ENCODE data around the gene CELF3. TPM values are rescaled to one million over a fixed set of nuclear protein-coding genes. Genes with fewer than 3 reads are reported as not detected.

The CELF3 gene
- total RNA-seq, 1 donor, result not detected

DNA sequence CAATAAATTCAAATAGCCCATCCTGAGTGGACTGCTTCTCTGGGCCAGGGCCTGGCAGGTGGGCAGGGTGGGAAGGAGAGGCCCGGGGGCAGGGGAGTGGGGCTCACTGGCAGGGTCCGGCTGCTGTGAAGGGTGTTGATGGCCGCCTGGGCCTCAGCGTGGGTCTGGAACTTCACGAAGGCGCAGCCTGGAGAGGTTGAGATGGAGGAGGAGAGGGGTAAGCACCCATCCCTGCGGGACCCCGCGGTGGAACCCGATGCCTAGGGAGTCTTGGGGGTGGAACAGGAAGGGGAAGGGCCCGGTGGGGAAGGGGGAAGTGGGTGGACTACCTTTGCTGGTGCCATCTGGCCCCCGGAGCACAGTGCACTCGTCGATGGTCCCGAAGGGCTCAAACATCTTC is 7.7 kb downstream of the CELF3 start:
- TF ChIP-seq, protein P1, sequence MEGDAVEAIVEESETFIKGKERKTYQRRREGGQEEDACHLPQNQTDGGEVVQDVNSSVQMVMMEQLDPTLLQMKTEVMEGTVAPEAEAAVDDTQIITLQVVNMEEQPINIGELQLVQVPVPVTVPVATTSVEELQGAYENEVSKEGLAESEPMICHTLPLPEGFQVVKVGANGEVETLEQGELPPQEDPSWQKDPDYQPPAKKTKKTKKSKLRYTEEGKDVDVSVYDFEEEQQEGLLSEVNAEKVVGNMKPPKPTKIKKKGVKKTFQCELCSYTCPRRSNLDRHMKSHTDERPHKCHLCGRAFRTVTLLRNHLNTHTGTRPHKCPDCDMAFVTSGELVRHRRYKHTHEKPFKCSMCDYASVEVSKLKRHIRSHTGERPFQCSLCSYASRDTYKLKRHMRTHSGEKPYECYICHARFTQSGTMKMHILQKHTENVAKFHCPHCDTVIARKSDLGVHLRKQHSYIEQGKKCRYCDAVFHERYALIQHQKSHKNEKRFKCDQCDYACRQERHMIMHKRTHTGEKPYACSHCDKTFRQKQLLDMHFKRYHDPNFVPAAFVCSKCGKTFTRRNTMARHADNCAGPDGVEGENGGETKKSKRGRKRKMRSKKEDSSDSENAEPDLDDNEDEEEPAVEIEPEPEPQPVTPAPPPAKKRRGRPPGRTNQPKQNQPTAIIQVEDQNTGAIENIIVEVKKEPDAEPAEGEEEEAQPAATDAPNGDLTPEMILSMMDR (IDR thresholded peaks at IDR 0.05; ENCODE audit: insufficient read depth, low read length), result no peak
- DNase-seq (ENCODE audit: low read depth), result no peak

DNA sequence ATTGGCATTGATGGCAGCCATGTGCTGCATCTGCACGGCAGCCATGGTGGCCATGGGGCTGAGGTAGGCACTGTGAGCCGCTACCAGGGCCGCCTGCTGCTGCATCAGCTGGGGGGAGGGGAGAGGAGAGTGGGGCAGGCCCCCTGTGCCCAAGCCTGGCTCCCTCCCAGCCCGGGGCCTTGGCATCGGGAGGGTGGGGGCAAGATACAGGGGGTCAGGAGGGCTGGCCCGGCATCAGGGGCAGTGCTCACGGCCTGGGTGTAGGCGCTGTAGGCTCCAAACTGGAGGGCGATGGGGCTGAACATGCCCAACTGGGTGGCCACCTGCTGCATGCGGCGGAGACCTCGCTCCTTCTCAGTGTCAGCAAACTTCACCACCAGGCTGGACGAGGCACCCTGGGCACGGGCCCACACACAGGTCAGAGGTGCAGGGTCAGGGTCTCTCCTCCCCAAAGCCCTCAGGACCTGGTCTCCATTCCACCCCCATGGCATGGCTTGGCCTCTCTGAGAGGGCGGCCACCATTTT is 9.0 kb downstream of the CELF3 start:
- no peak for DNase-seq (ENCODE audit: low read depth)
- H3K4me3 ChIP-seq (ENCODE audit: low read depth, low read length), result no peak overlapping the region
- TF ChIP-seq, protein P1 (IDR thresholded peaks at IDR 0.05; ENCODE audit: insufficient read depth, low read length), result no peak

More for the DNA sequence above, 7.7 kb downstream of the CELF3 start:
- H3K4me3 ChIP-seq (ENCODE audit: low read depth, low read length), result no peak overlapping the region

DNA sequence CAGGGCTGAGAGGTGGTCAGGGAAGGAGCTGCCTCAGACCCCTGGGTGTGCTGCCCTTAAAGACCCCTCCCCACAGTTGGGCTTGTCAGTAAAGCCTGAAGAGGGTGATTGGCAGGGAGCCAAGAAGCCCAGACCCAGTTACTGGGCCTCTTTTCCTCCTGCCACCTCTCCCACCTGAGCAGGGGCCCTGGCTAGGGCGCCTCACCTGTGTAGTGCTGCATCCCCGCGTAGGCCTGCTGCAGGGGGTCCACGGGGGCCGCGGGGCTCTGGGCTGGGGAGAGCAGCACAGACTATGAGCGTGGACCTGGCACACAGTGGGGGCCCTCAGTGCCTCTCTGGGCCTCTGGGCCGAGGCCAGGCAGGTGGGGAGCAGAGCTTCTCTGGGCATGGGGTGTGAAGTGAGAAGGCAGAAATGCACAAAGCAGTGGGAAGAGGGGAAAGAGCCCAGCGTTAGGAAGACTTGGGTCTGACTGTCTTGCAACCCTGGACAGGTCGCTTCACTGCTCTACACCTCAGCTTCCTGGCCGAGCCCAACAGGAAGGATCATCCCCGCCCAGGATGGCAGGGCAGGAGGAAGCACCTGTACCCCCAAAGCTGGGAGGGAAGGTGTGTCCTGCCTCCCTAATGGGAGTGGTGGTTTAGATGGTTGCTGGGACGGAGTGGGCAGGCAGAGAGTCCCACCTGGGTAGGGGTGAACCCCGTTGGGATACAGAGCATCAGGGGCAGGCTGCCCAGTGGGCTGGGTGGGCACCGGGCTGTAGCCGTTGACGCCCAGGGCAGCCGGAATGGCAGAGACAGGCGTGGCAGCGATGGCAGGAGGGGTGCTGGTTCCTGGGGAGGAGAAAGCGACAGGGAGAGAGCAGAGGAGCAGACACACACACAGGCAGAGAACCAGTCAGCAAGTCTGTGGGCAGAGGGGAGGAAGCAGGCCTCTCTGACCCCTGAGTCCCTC is 9.9 kb downstream of the CELF3 start:
- H3K4me3 ChIP-seq (ENCODE audit: low read depth, low read length), result no peak overlapping the region
- no peak for DNase-seq (ENCODE audit: low read depth)

DNA sequence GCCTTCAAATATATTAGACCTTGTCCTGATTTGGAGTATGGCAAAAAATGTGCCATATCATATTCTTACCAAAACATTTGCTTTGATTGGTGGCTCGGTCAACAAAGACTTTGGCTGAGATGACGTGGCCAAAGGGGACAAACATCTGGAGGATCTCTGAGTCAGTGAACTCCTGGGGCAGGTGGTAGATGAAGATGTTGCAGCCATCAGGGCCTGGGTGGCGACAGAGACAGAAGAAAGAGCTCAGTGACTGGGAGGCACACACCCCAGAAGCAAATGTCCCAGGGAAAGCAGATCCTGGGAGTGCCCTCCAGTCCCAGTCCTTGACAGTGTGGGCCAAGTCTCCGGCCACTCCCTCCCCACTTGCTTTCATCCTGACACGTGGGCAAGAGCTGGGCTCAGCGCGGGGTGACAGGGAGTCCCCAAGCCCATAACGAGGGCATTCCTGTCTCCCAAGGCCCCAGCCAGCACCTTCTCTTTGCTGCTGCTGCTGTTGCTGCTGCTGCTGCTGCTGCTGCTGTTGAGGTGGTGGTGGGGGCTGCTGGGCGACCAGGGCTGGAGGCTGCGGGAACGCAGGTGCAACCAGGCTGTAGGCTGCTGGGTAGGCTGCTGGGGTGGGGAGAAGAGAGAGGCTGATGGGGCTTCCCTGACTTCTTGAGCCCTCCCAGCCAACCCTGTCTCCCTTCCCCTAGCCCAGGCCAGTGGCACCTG is 10.7 kb downstream of the CELF3 start:
- TF ChIP-seq, protein P1 (IDR thresholded peaks at IDR 0.05; ENCODE audit: insufficient read depth, low read length), result no peak
- no peak overlapping the region for H3K4me3 ChIP-seq (ENCODE audit: low read depth, low read length)
- DNase-seq (ENCODE audit: low read depth), result no peak

More for the DNA sequence above, 9.9 kb downstream of the CELF3 start:
- TF ChIP-seq, protein P1 (IDR thresholded peaks at IDR 0.05; ENCODE audit: insufficient read depth, low read length), result no peak

DNA sequence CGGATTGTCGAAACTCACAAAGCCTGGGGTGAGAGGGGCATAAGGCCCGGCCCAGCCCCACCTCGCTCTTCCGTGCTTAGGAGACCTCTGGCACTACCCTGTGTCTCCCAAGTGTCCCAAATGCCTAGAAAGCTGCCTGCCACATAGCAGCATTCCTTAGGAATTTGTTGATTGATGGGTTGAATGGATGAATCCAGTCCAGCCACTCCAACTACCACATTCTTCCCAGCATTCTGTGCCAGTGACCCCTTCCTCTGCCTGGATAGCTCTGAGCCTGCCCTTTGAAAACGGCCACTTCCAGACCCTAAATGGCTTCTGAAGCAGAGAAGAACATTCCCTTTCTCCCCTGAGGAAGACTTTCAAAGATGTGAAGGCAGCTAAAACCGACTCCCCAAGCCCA is 11.5 kb downstream of the CELF3 start:
- H3K4me3 ChIP-seq (ENCODE audit: low read depth, low read length), result no peak overlapping the region
- TF ChIP-seq, protein P1 (IDR thresholded peaks at IDR 0.05; ENCODE audit: insufficient read depth, low read length), result no peak
- DNase-seq (ENCODE audit: low read depth), result no peak

DNA sequence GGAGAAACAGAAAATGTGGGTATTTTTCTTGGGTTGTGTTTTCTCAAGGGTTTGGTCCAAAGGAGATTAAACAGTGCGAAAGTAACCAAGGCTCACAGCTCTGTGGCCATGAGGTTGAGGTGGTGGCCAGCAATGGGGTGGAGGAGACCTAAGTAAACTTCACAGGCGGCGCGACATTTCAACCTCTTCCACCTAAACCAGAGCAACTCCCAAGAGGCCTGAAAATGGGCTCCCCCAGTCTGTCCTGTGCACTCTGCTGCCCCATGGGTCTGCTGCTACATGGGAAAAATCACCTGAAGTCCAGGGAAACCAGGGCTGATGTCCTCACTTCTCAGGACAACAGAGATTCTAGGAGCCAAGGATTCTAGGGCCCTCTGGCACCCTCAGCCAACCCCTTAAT is 12.4 kb downstream of the CELF3 start:
- no peak for DNase-seq (ENCODE audit: low read depth)
- TF ChIP-seq, protein P1 (IDR thresholded peaks at IDR 0.05; ENCODE audit: insufficient read depth, low read length), result no peak
- H3K4me3 ChIP-seq (ENCODE audit: low read depth, low read length), result no peak overlapping the region
